AG04449 (cell line): ENCODE results near the gene LDLRAD2.

Experiments used
- CTCF ChIA-PET: fragments of 350-600 bp; formaldehyde crosslinking; extraction: SDS; loops from one replicate; lab custom pipeline; 2021; ENCODE audit warnings: antibody characterized with exemption; lab: Yijun Ruan, JAX
- POLR2A ChIA-PET: fragments of 400-600, 350-600 bp; formaldehyde crosslinking; extraction: SDS; loops from one replicate; lab custom pipeline; 2020; ENCODE audit warnings: antibody characterized with exemption, inconsistent platforms; lab: Yijun Ruan, JAX
- DNase-seq: peaks from one replicate; pipeline ENCODE4 v3.0.0-alpha.2; 2010; ENCODE audit warnings: low read depth, low spot score
- H3K4me3 ChIP-seq: 2 replicates; pipeline ENCODE4 v1.5.1; 2011; ENCODE audit warnings: low read depth, mild to moderate bottlenecking, control low read depth, low read length
- TF ChIP-seq, protein P1 (sequence below): IDR thresholded peaks from one replicate; pipeline ENCODE4 v1.5.1; 2011; ENCODE audit warnings: mild to moderate bottlenecking, moderate library complexity, low read length, control low read depth, inconsistent platforms; ENCODE audit not compliant: insufficient read depth; ENCODE audit errors: missing control alignments

The LDLRAD2 gene

DNA sequence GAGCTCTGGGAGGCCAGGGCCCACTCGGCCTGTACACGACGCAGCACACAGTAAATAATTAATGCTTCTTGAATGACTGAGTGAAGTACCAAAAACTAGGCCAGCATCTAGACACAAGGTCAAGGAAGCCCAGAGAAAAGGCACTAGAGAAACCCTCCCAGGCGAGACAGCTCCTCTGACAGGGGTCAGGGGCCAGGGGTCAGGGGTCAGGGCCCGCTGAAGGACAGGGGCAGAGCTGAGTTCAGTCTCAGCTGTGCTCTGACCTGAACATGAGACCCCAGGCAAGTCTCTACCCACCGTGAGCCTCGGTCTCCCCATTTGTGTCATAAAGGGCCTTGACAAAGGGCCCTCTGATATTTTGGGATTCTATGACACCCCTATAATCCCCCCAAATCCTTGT, 56.4 kb downstream of the LDLRAD2 start:
- TF ChIP-seq, protein P1, sequence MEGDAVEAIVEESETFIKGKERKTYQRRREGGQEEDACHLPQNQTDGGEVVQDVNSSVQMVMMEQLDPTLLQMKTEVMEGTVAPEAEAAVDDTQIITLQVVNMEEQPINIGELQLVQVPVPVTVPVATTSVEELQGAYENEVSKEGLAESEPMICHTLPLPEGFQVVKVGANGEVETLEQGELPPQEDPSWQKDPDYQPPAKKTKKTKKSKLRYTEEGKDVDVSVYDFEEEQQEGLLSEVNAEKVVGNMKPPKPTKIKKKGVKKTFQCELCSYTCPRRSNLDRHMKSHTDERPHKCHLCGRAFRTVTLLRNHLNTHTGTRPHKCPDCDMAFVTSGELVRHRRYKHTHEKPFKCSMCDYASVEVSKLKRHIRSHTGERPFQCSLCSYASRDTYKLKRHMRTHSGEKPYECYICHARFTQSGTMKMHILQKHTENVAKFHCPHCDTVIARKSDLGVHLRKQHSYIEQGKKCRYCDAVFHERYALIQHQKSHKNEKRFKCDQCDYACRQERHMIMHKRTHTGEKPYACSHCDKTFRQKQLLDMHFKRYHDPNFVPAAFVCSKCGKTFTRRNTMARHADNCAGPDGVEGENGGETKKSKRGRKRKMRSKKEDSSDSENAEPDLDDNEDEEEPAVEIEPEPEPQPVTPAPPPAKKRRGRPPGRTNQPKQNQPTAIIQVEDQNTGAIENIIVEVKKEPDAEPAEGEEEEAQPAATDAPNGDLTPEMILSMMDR = no peak
- DNase-seq = no peak
- POLR2A ChIA-PET = no interaction called here
- no peak overlapping the region for H3K4me3 ChIP-seq
- CTCF ChIA-PET = interaction anchor here (0.9 to 3.5 kb wide), 2 partner anchors 14 to 96 kb away, joined by 3 to 13 read pairs; no protein-coding TSS in a partner anchor

DNA sequence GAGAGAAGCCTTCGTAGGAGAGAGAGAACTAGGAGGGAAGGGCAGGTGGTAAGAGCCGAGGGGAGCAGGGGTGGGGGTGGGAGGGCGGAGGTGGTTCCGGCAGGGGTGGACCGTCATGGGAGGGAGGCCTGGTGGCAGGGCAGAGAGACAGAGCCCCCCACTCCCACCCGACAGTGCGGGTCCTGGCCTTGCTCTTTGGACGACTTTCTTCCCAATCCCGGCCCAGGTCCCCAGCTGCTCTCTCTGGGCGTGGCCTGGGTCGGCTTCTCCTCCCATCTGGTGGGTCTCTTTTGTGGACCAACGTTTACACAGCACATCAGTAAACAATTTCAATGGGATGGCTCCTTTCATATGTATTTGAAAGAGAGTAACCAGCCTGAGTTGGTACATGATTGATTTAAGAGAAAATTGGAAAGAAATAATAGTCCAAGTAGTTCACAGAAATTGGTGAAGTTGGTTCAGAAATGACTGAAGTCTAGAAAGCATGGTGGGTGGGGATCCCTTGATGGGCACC, 56.9 kb downstream of the LDLRAD2 start:
- ChIA-PET CTCF (interaction anchor here (0.9 to 3.5 kb wide), 4 partner anchors 11 to 95 kb away, joined by 3 to 13 read pairs (median 3); no protein-coding TSS in a partner anchor), POLR2A (no interaction called here)
- DNase-seq = no peak
- TF ChIP-seq, protein P1 = no peak
- H3K4me3 ChIP-seq = no peak overlapping the region

DNA sequence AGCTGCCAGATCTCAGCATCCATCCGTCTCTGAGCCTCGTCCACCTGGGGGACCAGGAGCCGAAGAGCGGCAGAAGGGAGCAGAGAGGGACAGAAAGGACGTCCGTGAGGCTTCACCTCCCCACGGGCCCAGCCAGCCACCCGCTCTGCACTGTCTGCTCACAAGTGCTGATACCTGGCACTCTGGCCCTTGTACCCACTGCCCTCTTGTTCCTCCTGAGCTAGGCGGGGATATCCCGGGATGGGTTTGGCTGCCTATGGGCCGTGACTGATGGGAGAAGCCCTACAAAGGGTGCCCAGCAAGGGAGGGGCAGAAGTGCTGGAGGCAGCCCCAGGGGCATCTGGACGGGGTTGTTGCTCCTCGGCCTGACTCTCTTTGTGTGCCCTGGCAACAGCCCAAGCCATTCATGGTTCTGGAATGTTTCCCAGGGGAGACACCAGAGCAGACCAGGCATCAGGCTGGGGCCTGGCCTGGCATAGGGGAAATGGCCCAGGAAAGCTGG, 57.6 kb downstream of the LDLRAD2 start:
- DNase-seq = peak; percentile 54
- ChIA-PET POLR2A (no interaction called here), CTCF (interaction anchor here (1.1 to 3.5 kb wide), 3 partner anchors 12 to 94 kb away, joined by 3 to 13 read pairs (median 3); no protein-coding TSS in a partner anchor)
- H3K4me3 ChIP-seq = no peak overlapping the region
- TF ChIP-seq, protein P1 = no peak

DNA sequence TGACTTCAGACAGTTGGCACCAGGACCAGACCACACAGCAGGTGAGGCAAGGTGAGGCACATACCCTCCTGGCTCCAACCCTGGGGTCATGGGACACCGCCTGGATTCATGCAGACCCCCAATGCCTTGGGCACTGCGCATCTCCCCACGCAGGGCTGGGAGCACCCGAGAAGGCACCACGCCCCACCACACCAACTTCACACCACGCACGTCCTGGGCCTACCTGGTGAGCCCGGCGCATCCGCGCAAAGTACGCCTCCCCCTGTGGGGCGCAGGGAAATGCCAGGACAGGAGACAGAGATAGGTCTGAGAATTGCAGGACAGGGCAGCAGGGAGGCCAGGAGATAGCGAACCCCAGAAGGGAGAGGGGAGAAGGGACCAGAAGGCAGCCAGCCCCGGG, 58.5 kb downstream of the LDLRAD2 start:
- H3K4me3 ChIP-seq = no peak overlapping the region
- ChIA-PET CTCF (interaction anchor here (1.4 to 3.5 kb wide), 2 partner anchors 93 to 94 kb away, joined by 5 to 13 read pairs; no protein-coding TSS in a partner anchor), POLR2A (no interaction called here)
- TF ChIP-seq, protein P1 = no peak
- no peak for DNase-seq

DNA sequence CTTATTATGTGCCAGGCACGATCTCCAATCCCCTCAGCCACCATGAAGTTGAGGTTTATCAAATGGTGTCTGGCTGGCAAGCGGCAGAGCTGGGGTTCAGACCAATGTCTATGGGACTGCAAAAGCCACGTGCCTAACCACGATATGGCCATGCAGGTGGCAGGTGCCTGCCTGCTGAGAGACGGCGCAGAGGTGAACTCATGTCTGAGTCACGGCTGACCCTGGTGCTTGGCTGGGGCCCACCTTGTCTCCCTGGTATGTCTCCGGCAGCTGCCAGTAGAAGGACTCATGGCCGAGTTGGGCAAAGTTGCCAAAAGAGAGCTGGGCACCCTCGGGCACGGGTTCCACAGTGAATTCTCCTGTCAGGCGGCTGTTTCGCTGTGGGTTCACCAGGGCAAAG, 59.9 kb downstream of the LDLRAD2 start:
- CTCF ChIA-PET = interaction anchor here (1.4 kb wide), 1 partner anchor 92 kb away, joined by 5 read pairs; no protein-coding TSS in a partner anchor
- POLR2A ChIA-PET = interaction anchor here (0.6 kb wide), 1 partner anchor 65 kb away, joined by 3 read pairs; the partner anchor contains the start of gene HSPG2
- no peak for DNase-seq
- TF ChIP-seq, protein P1 = no peak
- no peak overlapping the region for H3K4me3 ChIP-seq

DNA sequence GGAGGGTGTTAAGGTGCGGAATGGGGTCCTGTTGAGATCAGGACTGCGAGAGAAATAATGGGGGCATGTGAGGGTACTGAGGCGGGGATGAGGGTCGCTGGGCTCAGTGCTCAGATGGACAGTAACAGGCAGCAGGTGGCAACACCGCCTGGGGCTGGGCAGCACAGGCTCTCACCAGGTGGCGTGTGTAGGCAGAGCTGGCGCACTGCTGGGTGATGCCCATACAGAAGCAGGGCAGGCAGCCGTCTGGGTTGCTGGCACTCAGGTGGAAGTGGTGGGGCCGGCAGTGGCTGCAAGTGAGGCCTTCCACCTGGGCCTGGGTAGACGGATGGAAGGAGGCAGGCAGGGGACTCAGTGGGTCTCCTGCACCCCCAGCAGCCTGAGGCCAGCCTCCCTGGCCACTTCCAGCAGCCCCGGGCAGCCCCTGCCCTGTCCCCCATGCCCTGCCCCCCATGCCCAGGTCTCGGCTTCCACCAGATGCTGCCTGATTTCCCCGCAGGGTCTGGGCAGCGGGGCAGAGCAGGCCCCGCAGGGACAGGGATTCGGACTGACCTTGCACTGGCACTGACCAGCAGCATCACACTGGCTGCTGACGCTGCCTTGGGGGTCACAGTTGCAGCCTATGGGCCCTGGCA, 60.5 kb downstream of the LDLRAD2 start:
- no peak for DNase-seq
- no peak overlapping the region for H3K4me3 ChIP-seq
- CTCF ChIA-PET = no interaction called here
- POLR2A ChIA-PET = no interaction called here
- TF ChIP-seq, protein P1 = no peak
